Upper lobe of right lung (tissue), 1 donor: ENCODE measurements around the gene TEAD3. TPM values are rescaled to one million over a fixed set of nuclear protein-coding genes. Genes with fewer than 3 reads are reported as not detected.

Source experiments
- ATAC-seq: fragments of 200-7000 bp; cut with Tn5 transposase; one replicate; pipeline ENCODE4 v1.9.1; 2020; ENCODE audit warnings: mild to moderate bottlenecking, moderate library complexity
- DNase-seq: peaks from one replicate; pipeline ENCODE4 v3.0.0-alpha.2; 2020
- H3K27ac ChIP-seq: fragments of 200-600 bp; one replicate; pipeline ENCODE4 v1.8.0; 2022
- H3K27me3 ChIP-seq: fragments of 200-600 bp; one replicate; pipeline ENCODE4 v1.8.0; 2022; ENCODE audit warnings: mild to moderate bottlenecking
- H3K36me3 ChIP-seq: fragments of 200-600 bp; one replicate; pipeline ENCODE4 v1.8.0; 2022
- H3K4me1 ChIP-seq: fragments of 200-600 bp; one replicate; pipeline ENCODE4 v1.8.0; 2022
- H3K4me3 ChIP-seq: fragments of 200-600 bp; one replicate; pipeline ENCODE4 v1.8.0; 2022; ENCODE audit warnings: mild to moderate bottlenecking
- H3K9me3 ChIP-seq: fragments of 200-600 bp; one replicate; pipeline ENCODE4 v1.8.0; 2022
- CTCF ChIP-seq: fragments of 200-600 bp; IDR thresholded peaks from one replicate; pipeline ENCODE4 v1.8.0; 2022; ENCODE audit warnings: antibody characterized with exemption
- intact Hi-C: fragments of 100-400 bp; cut with DNase I; formaldehyde crosslinking; loops from one replicate; pipeline ENCODE4 v1.11.0; 2022
- total RNA-seq: library from RNA; stranded (reverse); fragmentation: NEBNext Ultra II Directional; extraction: Animal tissue kit (Norgen Biotek cat#: 25700); gene quantifications from one replicate; pipeline ENCODE4 v1.2.1, GENCODE V29; 2021
- donor health status: DM: no; HTN: yes; CAD: no; lungs with severe emphysema.

Gene TEAD3
- total RNA-seq, 1 donor from 2014 or later: 23.4 TPM

- intact Hi-C loops: loop anchor here (5.0 kb wide), 1 partner anchor 107 kb away; the partner anchor contains the start of gene PPARD
- no peaks in the 10 kb centered on the region for H3K36me3 ChIP-seq
- no peaks in the 10 kb centered on the region for H3K27me3 ChIP-seq
- peak; percentile 74 for TF ChIP-seq CTCF
- H3K27ac ChIP-seq: no peak overlapping the region
- no peaks in the 10 kb centered on the region for H3K9me3 ChIP-seq
- peaks cover 19% of the 10 kb centered on the region for H3K4me1 ChIP-seq
- DNase-seq (no peak), ATAC-seq (peak; percentile 66)
- H3K4me3 ChIP-seq: no peak overlapping the region
These were observed 47.5 kb downstream of the TEAD3 start for GRCh38 chr6:35449287-35449881.

DNA sequence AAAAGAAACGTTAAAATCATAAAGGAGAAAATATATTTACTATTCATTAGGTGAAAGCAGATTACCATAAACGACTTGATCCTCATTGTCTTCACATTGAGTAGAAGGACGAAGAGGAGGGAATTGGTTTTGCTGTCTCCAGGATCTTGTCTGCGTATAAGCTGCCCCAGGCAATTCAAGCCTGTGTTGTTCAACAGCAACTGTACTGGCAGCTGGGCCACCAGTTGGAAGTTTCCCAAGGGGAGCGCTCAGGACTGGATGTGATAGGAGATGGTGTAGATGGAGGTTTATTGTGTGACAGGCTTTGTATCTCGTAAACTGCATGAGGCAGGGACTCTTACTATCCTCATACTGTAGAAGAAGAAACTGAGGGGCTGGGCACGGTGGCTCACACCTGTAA, 48.7 kb downstream of the TEAD3 start:
- Histone ChIP-seq H3K27me3 (no peaks in the 10 kb centered on the region), H3K27ac (no peak overlapping the region), H3K36me3 (no peaks in the 10 kb centered on the region), H3K9me3 (no peaks in the 10 kb centered on the region), H3K4me3 (no peak overlapping the region), H3K4me1 (peaks cover 8% of the 10 kb centered on the region)
- intact Hi-C loops: loop anchor here (5.0 kb wide), 1 partner anchor 106 kb away; the partner anchor contains the start of gene PPARD
- ATAC-seq (no peak), DNase-seq (no peak)
- TF ChIP-seq CTCF: no peak

DNA sequence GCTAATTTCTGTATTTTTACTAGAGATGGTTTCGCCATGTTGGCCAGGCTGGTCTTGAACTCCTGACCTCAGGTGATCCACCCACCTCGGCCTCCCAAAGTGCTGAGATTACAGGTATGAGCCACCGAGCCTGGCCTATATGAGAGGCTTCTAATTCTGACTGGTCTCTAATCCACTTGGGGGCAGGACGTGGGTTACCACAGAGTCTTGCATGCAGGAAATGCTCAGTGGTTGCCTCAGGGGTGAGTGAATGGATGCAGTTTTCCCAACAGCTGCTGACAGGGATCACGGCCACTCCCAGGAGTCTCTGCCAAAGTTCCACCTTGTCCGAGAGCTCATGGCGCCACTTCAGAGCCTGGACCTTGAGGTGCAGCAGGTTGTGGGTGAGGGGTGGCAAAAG, 51.2 kb downstream of the TEAD3 start:
- intact Hi-C loops: loop anchor here (5.0 kb wide), 1 partner anchor 103 kb away; the partner anchor contains the start of gene PPARD
- Histone ChIP-seq H3K9me3 (no peaks in the 10 kb centered on the region), H3K4me3 (no peak overlapping the region), H3K4me1 (no peaks in the 10 kb centered on the region), H3K27me3 (no peaks in the 10 kb centered on the region), H3K36me3 (no peaks in the 10 kb centered on the region), H3K27ac (no peak overlapping the region)
- no peak for DNase-seq
- no peak for TF ChIP-seq CTCF
- no peak for ATAC-seq

DNA sequence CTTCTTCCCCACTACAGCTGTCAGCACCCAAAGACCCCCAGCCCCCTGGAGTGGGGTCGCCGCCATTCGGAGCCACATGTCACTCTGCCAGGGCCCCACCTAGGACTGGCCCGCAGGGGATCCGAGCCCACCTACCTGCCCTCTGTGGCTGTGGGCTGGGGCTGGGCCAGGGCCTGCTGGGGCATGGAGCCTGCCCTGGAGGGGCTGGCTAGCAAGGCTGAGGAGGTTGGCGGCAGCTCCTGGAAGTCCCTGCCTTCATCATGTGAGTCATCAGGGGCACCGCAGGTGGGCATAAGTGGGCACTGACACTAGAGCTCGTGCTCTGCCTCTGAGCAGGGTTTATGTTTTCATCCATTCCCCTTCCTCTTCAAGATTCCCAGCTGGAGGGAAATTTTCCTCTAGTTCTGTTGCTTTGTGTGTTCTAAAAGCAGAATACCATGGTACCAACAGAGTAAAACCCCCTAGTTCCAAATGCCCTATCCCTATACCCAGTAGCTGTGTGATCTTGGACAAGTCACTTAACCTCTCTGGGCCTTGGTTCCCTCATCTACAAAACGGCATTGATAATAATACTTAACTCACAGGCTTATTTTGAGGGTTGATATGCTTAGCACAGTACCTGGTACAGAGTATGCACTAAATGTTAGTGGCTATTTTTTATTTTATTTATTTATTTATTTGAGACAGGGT, 53.4 kb downstream of the TEAD3 start:
- no peaks in the 10 kb centered on the region for H3K4me1 ChIP-seq
- no peaks in the 10 kb centered on the region for H3K9me3 ChIP-seq
- no peaks in the 10 kb centered on the region for H3K36me3 ChIP-seq
- no peak for TF ChIP-seq CTCF
- no peak overlapping the region for H3K27ac ChIP-seq
- no peak overlapping the region for H3K4me3 ChIP-seq
- ATAC-seq (peak; percentile 30), DNase-seq (no peak)
- intact Hi-C loops: no loop called here
- H3K27me3 ChIP-seq: no peaks in the 10 kb centered on the region

DNA sequence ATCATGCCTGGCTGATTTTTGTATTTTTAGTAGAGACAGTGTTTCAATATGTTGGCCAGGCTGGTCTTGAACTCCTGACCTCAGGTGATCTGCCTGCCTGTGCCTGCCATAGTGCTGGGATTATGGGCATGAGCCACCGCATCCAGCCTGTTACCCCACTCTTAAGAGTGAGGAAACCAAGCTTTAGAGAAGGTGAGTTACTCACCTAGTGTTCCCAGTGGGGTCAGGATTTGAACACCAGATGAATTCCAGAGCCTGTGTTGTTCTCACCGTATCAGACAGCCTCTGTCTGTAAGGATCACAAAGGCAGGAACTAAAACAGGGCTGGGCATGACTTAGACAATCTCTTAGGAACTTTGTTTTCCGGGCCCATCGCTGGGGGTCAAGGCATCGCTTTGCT, 54.2 kb downstream of the TEAD3 start:
- TF ChIP-seq CTCF: no peak
- Histone ChIP-seq H3K4me3 (no peak overlapping the region), H3K27ac (no peak overlapping the region), H3K9me3 (no peaks in the 10 kb centered on the region), H3K4me1 (no peaks in the 10 kb centered on the region), H3K36me3 (no peaks in the 10 kb centered on the region), H3K27me3 (no peaks in the 10 kb centered on the region)
- intact Hi-C loops: no loop called here
- ATAC-seq (no peak), DNase-seq (no peak)
